GM19023 (cell line): ENCODE measurements around the gene BEST4.
"Not testable (repeated sequence)": the region's sequence is repeated elsewhere in the genome, so short reads cannot be mapped to it uniquely, and the experiment has no call there.

Source experiments
- ATAC-seq: cut with Tn5 transposase; IDR thresholded peaks from one replicate; pipeline ENCODE4 v1.9.1; 2021; ENCODE audit warnings: mild to moderate bottlenecking, moderate library complexity; ENCODE audit not compliant: unreplicated experiment

Gene BEST4

GRCh38 chr1:44803062-44803311 is 15.0 kb upstream of the BEST4 start:
- ATAC-seq, result no peak

DNA sequence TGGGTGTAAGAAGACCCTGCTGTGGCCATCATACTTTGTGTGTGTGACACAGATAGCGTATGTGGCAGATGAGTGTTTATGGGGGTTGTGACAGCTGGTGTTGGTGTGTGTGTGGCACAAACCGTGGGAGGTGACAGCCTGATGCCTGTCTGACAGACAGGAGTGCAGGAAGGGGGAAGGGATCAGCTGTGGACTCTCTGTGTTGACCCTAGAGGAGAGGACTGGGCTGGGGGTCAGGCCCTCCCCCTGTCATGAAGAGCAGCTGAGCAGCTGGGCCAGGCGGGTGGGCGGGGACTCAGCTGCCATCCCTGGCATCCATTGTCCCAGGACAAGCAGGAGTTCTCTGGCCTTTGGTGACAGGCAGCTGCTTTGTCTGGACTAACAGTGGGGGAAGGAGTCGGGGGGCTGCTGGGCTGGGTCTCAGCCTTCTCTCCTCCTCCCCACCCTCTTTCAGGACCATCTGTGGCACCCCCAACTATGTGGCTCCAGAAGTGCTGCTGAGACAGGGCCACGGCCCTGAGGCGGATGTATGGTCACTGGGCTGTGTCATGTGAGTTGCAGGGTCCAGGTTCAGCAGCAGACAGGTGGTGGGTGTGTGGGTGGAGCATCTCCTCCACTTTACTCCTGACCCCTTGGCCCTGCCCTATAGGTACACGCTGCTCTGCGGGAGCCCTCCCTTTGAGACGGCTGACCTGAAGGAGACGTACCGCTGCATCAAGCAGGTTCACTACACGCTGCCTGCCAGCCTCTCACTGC is 14.5 kb upstream of the BEST4 start:
- ATAC-seq, result no peak

DNA sequence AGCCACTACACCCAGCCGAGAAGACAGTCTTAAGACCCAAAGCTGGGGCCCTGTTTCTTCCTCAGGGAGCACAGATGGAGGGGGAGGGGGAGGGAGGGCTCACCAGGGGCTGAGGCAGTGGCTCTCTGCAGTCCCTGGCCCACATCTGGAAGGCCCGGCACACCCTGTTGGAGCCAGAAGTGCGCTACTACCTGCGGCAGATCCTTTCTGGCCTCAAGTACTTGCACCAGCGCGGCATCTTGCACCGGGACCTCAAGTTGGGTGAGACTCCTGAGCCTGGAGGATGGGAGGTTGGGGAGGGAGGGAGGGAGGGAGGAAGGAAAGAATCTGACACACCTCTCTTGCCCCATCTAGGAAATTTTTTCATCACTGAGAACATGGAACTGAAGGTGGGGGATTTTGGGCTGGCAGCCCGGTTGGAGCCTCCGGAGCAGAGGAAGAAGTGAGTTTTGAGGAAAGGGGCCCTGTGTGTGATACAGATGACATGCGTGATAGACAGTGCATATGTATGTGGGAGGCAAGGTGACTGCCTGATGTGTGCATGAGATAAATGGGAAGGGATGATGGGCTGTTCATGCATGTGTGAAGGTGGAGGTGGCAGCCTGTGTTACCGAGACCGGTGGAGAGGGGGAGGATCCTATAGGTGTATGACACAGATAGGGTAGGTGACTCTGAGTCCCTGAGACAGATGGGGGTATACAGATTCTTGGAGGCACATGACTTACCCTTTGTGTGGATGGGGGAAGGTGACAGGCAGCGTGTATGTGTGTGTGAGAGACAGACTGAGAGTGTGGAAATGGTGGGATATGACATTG is 13.7 kb upstream of the BEST4 start:
- ATAC-seq, result no peak

GRCh38 chr1:44799770-44800584 is 12.0 kb upstream of the BEST4 start, which contains the start of gene PLK3:
TSS of gene PLK3 (plus strand) at chr1:44800377. CDS start at chr1:44800464, 87 bp downstream.
- peak; percentile 84 for ATAC-seq

DNA sequence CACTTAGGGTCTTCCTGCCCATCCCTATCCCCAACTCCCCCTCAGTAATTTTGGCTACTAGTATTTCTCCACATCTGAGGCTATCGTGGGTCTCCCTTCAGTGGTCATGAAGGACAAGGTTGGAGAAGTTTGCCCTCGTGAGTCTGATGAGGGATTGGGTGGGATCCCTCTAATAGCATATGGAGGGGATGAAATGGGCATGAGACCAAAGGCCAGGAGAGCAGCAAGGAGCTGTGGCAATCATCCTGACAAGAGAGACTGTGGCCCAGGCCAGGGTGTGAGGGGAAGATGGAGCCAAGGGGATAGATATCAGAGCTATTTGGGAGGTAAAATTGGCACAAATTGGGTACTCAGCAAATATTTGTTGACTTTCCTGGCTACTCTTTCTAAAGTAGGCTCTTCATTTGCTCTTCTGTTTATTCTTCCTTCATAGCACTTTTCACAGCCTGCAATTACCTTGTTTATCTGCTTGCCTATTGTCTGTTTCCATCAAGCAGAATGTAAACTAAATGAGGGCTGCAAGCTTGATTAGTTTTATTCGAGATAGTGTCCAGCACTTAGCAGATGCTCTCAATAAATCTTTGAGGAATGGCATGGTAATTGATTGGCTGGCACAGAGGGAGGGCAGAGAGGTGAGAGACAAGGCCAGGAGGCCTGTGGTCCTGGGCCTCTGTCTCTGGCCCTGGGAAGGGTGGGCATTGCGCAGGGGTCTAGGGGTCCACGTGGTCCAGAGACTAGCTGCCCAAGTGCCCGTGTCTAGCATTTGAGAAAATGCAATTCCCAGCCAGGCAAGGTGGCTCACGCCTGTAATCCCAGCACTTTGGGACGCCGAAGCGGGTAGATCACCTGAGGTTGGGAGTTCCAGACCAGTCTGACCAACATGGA is 10.8 kb upstream of the BEST4 start:
- no peak for ATAC-seq

DNA sequence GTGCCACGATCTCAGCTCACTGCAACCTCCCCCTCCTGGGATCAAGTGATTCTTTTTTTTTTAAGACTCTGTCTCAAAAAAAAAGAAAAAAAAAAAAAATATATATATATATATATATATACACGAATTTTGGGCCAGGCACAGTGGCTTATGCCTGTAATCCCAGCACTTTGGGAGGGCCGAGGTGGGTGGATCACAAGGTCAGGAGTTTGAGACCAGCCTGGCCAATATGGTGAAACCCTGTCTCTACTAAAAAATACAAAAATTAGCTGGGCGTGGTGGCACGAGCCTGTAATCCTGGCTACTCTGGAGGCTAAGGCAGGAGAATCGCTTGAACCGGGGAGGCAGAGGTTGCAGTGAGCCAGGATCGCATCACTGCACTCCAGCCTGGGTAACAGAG is 9.9 kb upstream of the BEST4 start:
- ATAC-seq, result not testable (repeated sequence)

DNA sequence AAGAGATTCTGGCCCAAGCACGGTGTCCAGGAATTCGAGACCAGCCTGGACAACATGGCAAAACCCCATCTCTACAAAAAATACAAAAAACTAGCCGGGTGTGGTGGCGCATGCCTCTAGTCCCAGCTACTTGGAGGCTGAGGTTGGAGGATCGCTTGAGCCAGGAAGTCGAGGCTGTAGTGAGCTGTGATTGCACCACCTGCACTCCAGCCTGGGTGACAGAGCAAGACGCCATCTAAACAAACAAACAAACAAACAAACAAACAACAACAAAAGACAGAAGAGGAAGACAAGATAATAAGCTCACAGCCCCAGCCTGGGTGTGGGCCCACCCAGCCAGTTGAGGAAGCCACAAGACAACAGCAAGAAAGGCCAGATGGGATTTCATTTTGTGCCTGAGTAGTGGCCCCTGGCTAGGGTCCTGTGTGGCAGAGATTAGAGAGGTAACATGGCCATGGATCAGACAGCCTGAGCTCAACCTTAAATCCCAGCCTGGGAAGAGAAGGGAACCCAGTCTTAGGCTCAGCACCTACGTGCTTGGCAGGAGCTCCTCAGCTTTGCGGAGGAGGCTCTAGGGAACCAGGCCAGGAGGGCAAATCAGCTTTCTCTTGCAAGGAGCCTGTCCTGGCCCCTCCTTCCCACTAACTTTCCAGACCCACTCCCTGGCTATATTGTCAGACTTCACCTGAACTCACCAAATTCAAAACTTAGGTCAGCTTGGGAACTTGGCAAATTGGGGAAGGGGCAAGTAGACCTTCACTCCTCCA is 4.9 kb upstream of the BEST4 start:
- no peak for ATAC-seq

- ATAC-seq, result no peak
Measured at GRCh38 chr1:44790968-44791801, 3.2 kb upstream of the BEST4 start.

- no peak for ATAC-seq
Measured at GRCh38 chr1:44787506-44787905, 464 bp downstream of the BEST4 start.

DNA sequence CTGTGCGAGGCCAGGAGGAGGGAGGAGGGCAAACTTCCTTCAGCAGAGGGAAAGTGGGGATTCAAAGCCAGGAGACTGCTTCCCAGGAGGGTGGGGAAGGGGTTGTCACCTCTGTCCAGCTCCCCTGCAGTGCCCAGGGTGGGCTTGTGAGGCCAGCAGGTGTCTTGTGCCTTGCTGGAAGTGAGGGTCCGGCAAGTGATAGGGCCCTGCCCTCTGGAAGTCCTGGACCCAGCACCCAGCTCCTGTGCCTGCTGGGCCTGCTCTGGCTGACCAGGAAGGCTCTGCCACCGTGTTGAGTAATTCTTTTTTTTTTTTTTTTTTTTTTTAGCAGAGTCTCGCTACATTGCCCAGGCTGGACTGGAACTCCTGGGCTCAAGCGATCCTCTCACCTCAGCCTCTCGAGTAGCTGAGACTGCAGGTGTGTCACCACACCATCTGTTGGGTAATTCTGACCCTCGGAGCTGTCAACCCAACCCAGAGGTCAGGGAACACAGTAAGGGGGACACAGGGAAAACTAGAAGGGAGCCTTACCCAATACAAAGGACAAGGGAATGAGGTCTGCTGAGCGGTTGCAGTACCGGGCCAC is 1.0 kb downstream of the BEST4 start:
- ATAC-seq, result no peak

DNA sequence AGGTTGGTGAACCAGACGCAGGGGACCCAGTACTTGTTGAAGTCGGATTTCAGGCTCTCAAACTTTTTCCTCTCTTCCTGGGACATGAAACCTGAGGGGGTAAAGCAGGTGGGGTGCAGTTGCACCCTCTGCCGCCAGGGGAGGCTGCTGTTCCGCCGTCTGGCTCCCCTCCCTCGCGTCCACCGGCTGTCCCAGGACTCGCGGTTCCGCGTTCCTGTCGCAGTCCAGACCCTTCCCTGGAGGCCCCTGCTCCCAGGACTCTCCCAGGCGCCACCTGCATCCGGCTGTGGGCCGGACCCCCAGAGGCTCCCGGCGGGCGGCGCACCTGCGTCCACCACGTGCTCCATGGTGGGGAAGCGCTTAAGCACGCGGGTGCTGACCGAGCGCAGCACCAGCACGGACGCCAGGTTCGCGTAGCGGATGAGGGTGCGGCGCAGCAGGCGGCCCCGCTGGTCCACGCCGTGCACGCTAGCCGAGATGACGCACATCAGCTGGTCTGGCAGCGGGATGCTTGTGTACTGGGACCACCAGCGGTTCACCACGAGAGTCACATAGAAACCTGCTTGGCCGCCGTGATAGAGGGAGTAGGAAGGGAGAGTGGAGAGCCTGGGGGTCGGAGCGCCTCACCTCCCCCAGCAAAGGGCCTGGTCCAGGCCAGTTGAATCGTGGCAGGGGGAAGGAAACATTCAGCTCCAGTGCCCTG is 1.7 kb downstream of the BEST4 start:
- ATAC-seq, result peak; percentile 45

- peak; percentile 2 for ATAC-seq
Measured at GRCh38 chr1:44785501-44786137, 2.4 kb downstream of the BEST4 start.

DNA sequence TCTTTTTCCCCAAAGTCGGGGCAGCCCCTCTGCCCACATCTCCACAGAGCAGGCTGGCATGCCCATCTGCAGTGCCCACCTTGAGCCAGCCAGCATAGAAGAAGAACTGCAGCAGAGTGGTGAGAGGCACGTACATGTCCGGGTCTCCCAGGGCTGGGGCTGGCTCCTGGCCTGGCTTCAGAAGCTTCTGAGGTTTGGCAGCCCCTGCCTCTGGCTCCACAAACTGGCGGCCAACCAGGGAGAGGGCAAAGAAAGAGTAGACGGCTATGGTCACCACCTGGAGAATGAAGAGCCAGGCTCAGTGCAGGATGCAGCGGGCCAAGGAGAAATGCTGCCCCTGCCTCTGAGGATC is 3.0 kb downstream of the BEST4 start:
- no peak for ATAC-seq

DNA sequence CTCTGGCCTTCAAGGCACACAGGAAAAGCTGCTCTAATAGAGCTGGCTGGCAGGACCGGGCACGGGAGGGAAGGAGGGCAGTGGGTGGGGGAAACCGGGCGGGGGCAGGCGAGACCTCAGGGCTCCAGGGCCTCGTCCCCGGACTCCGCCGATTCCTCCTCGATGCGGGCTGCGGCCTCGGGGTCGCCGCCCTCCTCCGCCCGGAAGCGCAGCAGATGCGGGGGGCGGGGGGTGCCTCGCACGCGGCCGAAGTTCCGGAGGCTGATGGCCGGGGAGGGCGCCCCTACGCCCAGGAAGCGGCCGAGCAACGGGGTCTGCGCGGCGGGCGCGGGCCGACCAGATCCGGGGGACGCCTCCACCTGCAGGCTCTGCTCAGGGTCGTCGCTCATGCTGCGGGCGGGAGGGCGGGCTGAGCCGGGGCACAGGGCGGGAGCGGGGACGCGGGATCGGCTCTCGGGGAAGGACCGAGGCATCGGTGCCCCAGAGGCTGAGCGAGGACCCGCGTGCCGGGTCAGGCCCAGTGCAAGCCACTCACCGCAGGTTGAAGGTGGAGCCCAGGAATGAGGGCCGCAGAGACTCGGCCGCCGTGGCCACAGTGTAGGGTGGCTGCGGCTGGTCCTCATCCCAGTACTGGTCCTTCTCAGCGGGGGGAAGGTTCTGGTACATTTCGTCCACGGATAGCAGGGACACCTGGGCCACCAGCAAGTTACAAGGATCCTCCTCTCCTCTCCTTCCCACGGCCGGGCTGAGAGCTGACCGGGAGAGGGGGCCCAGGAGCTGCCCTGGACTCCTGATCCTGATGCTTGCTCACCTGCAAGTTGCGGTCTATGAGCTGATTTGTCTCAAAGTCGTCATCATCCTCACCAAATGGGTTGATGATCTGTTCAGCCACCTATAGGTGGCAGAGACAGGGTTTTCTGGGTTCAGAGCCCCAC is 3.6 kb downstream of the BEST4 start:
- ATAC-seq, result no peak

GRCh38 chr1:44783697-44784093 is 4.3 kb downstream of the BEST4 start:
- no peak for ATAC-seq

GRCh38 chr1:44780583-44781121 is 7.3 kb downstream of the BEST4 start:
- no peak for ATAC-seq
